ENCODE data around the gene KRABD2.

The KRABD2 gene

GRCh38 chr17:8376271-8377067 is at the start of gene KRABD2:
Gene KRABD2 (minus strand): TSS chr17:8376704.
- peak within 1 kb of the TSS; percentile 67 to 87 (median 85) for H3K4me3 ChIP-seq (replicated peaks in 1 of 3; ENCODE audit: low read depth in 2 of 3, low read length in 3 of 3)
- intact Hi-C loops (cut with micrococcal nuclease), result no loop called here
- H3K27me3 ChIP-seq (ENCODE audit: control insufficient read depth in 2 of 2, insufficient read depth in 2 of 2, low read length in 2 of 2), result no peaks in the 10 kb centered on the region
- Mint-ChIP-seq H3K4me3 (peak within 1 kb of the TSS; percentile 91 to 92), H3K9me3 (no peaks in the 10 kb centered on the region), H3K27ac (peak within 1 kb of the TSS; percentile 86 to 94 (median 90)), H3K36me3 (peaks cover 44 to 48% of the 10 kb centered on the region in 2 donors), H3K27me3 (ENCODE audit: low read depth in 3 of 3) (peaks cover 0 to 2% (median 0%) of the 10 kb centered on the region in 3 donors), H3K4me1 (peaks cover 27% of the 10 kb centered on the region)
- no peaks in the 10 kb centered on the region for H3K9me3 ChIP-seq (replicated peaks in 1 of 2; ENCODE audit: control insufficient read depth in 1 of 2, insufficient read depth in 1 of 2, low read length in 2 of 2)
- peak; percentile 77 to 82 (median 78) for DNase-seq
- peak within 1 kb of the TSS; percentile 73 for H3K9ac ChIP-seq (ENCODE audit: insufficient read depth, low read length, poor library complexity, severe bottlenecking)
- peaks cover 46% of the 10 kb centered on the region for H4K20me1 ChIP-seq (ENCODE audit: insufficient read depth, low read length)
- TF ChIP-seq CTCF (IDR thresholded peaks at IDR 0.05), result peak; percentile 80
- peaks cover 35% of the 10 kb centered on the region for H3K79me2 ChIP-seq (ENCODE audit: insufficient read depth, low read length)
- peak within 1 kb of the TSS; percentile 54 to 78 for H3K27ac ChIP-seq (ENCODE audit: low read depth in 1 of 2, low read length in 2 of 2)
- WGBS (ENCODE audit: insufficient coverage), result 2% methylated on average over 39 of the region's 41 CpGs
- H3K4me2 ChIP-seq (replicated peaks; ENCODE audit: extremely low read depth, low read length, poor library complexity, severe bottlenecking), result peak within 1 kb of the TSS; percentile 79
- H2AFZ ChIP-seq (ENCODE audit: insufficient read depth, low read depth, low read length, poor library complexity, severe bottlenecking), result peak within 1 kb of the TSS; percentile 86
- H3K36me3 ChIP-seq (replicated peaks in 1 of 2; ENCODE audit: control insufficient read depth in 1 of 2, insufficient read depth in 2 of 2, low read length in 2 of 2), result peaks cover 43 to 45% of the 10 kb centered on the region in 2 donors
- H3K4me1 ChIP-seq (ENCODE audit: control insufficient read depth in 1 of 2, insufficient read depth in 2 of 2, low read length in 2 of 2), result peaks cover 23 to 30% of the 10 kb centered on the region in 2 donors

- Histone ChIP-seq H3K4me3 (replicated peaks in 1 of 3; ENCODE audit: low read depth in 2 of 3, low read length in 3 of 3) (peak overlapping the region in 1 of 3 experiments; percentile 31), H3K4me2 (replicated peaks; ENCODE audit: extremely low read depth, low read length, poor library complexity, severe bottlenecking) (peak overlapping the region; percentile 54), H2AFZ (ENCODE audit: insufficient read depth, low read depth, low read length, poor library complexity, severe bottlenecking) (no peak overlapping the region), H3K9ac (ENCODE audit: insufficient read depth, low read length, poor library complexity, severe bottlenecking) (no peak overlapping the region), H3K27ac (ENCODE audit: low read depth in 1 of 2, low read length in 2 of 2) (peak overlapping the region; percentile 56 to 94), H3K79me2 (ENCODE audit: insufficient read depth, low read length) (peaks cover 4% of the 10 kb centered on the region), H3K27me3 (ENCODE audit: control insufficient read depth in 2 of 2, insufficient read depth in 2 of 2, low read length in 2 of 2) (no peaks in the 10 kb centered on the region), H3K4me1 (ENCODE audit: control insufficient read depth in 1 of 2, insufficient read depth in 2 of 2, low read length in 2 of 2) (peaks cover 57 to 65% of the 10 kb centered on the region in 2 donors), H3K9me3 (replicated peaks in 1 of 2; ENCODE audit: control insufficient read depth in 1 of 2, insufficient read depth in 1 of 2, low read length in 2 of 2) (no peaks in the 10 kb centered on the region), H4K20me1 (ENCODE audit: insufficient read depth, low read length) (no peaks in the 10 kb centered on the region), H3K36me3 (replicated peaks in 1 of 2; ENCODE audit: control insufficient read depth in 1 of 2, insufficient read depth in 2 of 2, low read length in 2 of 2) (no peaks in the 10 kb centered on the region)
- no peak for DNase-seq
- peaks cover 14 to 19% of the 10 kb centered on the region in 2 donors for H3K36me3 Mint-ChIP-seq
- TF ChIP-seq CTCF (IDR thresholded peaks at IDR 0.05), result no peak
- 100% methylated on average over 1 of the region's 3 CpGs for WGBS (ENCODE audit: insufficient coverage)
- H3K9me3 Mint-ChIP-seq, result peaks cover 0 to 8% (median 3%) of the 10 kb centered on the region in 7 donors
- peaks cover 73% of the 10 kb centered on the region for H3K4me1 Mint-ChIP-seq
- intact Hi-C loops (cut with micrococcal nuclease), result no loop called here
- peaks cover 0 to 2% (median 0%) of the 10 kb centered on the region in 3 donors for H3K27me3 Mint-ChIP-seq (ENCODE audit: low read depth in 3 of 3)
- no peak overlapping the region for H3K4me3 Mint-ChIP-seq
- H3K27ac Mint-ChIP-seq, result peak overlapping the region; percentile 91 to 99 (median 97)
Observed at GRCh38 chr17:8421571-8421970, 45.1 kb upstream of the KRABD2 start.
